ENCODE data around the gene CUBN. TPM values are rescaled to one million over a fixed set of nuclear protein-coding genes. Genes with fewer than 3 reads are reported as not detected.

Gene CUBN
- total RNA-seq, 1 donor from 2014 or later: 1.0 TPM

DNA sequence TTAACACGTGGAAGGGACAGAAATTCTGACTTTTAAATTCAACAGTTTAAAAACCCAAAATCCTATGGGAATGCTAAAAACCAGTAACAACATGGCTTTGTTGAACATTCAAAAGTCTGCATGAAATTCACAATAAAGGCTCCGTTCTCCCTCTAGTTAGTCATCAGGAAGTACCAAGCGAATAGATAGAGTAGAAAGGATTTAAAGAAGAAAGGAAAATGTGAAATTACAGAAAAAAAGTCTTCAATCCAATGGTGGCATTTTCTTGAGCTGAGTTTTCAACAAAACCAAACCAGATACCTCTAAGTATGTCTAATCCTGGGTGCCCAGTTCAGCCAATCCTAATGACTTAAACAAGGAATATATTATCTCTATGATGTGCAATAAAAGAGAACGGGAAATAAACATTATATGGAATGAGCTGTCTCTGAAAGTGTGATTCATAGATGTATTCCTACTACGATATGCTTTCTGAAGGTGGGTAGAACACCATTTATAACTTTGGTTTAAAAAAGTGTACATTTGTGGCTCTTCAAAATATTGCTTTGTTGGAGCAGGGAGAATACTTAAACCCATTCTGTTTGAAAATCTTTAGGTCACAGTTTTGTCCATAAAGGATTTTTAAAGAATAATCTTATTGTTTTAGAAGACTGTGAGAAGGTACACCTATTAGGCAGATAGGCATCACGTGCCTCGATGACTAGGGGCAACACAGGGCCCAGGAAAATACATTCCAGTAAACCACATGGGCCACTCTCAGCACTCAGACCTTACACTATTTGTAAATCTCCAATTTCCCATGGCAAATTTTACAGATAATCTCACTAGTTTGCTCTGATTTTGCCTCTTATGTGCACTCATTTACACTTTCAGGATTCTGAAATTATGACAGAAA, 87.7 kb downstream of the CUBN start:
- no peaks in the 10 kb centered on the region for H3K27me3 Mint-ChIP-seq
- H3K4me3 Mint-ChIP-seq: no peak overlapping the region
- H3K9me3 Mint-ChIP-seq: peaks cover 5% of the 10 kb centered on the region
- H3K4me1 Mint-ChIP-seq (ENCODE audit: unreplicated experiment): no peaks in the 10 kb centered on the region
- no peak for DNase-seq (ENCODE audit: extremely low spot score, unreplicated experiment)
- no peak for TF ChIP-seq CTCF (conservative IDR thresholded peaks at IDR 0.05)
- H3K27ac Mint-ChIP-seq: no peak overlapping the region
- H3K36me3 Mint-ChIP-seq: no peaks in the 10 kb centered on the region

GRCh38 chr10:17038627-17039026, 91.0 kb downstream of the CUBN start:
- Mint-ChIP-seq H3K27ac (no peak overlapping the region), H3K4me3 (no peak overlapping the region), H3K27me3 (no peaks in the 10 kb centered on the region), H3K36me3 (no peaks in the 10 kb centered on the region), H3K4me1 (ENCODE audit: unreplicated experiment) (no peaks in the 10 kb centered on the region), H3K9me3 (peaks cover 9% of the 10 kb centered on the region)
- no peak for TF ChIP-seq CTCF (conservative IDR thresholded peaks at IDR 0.05)
- no peak for DNase-seq (ENCODE audit: extremely low spot score, unreplicated experiment)

DNA sequence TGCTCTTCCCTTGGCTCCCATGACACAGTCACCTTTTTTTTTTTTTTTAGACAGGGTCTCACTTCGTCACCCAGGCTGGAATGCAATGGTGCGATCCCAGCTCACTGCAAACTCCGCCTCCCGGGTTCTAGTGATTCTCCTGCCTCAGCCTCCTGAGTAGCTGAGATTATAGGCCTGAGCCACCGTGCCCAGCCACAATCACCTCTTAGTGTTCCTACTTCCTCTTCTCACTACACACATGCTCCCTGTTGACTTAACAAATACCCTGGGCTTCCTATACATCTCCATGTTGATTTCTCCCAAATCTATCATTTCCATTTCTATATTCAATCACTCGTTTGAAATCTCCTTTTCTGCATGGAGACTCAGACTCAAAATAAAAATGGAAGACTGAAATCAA, 91.7 kb downstream of the CUBN start:
- peaks cover 4% of the 10 kb centered on the region for H3K4me1 Mint-ChIP-seq (ENCODE audit: unreplicated experiment)
- no peak for DNase-seq (ENCODE audit: extremely low spot score, unreplicated experiment)
- H3K36me3 Mint-ChIP-seq: no peaks in the 10 kb centered on the region
- TF ChIP-seq CTCF (conservative IDR thresholded peaks at IDR 0.05): no peak
- H3K4me3 Mint-ChIP-seq: no peak overlapping the region
- no peaks in the 10 kb centered on the region for H3K27me3 Mint-ChIP-seq
- H3K27ac Mint-ChIP-seq: no peak overlapping the region
- H3K9me3 Mint-ChIP-seq: peaks cover 9% of the 10 kb centered on the region

DNA sequence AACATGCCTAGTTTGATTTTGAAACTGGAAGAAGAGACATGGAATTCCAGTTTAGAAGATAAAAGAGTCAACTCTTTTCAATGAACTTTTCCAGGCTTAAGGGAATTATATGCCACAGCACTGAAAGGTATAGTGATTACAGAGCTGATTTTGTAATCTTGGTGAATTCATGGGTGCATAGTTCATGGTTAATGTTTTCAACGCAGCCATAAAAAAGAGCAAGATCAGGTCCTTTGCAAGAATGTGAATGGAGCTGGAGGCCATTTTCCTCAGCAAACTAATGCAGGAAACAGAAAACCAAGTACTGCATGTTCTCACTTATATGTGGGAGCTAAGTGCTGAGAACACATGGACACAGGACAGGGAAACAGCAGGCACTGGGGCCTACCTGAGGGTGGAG, 94.2 kb downstream of the CUBN start:
- Mint-ChIP-seq H3K27ac (no peak overlapping the region), H3K4me3 (no peak overlapping the region), H3K4me1 (ENCODE audit: unreplicated experiment) (peaks cover 13% of the 10 kb centered on the region), H3K36me3 (no peaks in the 10 kb centered on the region), H3K9me3 (peaks cover 9% of the 10 kb centered on the region), H3K27me3 (no peaks in the 10 kb centered on the region)
- TF ChIP-seq CTCF (conservative IDR thresholded peaks at IDR 0.05): no peak
- DNase-seq (ENCODE audit: extremely low spot score, unreplicated experiment): no peak

- TF ChIP-seq CTCF (conservative IDR thresholded peaks at IDR 0.05): no peak
- no peaks in the 10 kb centered on the region for H3K36me3 Mint-ChIP-seq
- H3K27me3 Mint-ChIP-seq: no peaks in the 10 kb centered on the region
- H3K4me1 Mint-ChIP-seq (ENCODE audit: unreplicated experiment): peaks cover 24% of the 10 kb centered on the region
- H3K9me3 Mint-ChIP-seq: peaks cover 4% of the 10 kb centered on the region
- no peak overlapping the region for H3K4me3 Mint-ChIP-seq
- H3K27ac Mint-ChIP-seq: no peak overlapping the region
- no peak for DNase-seq (ENCODE audit: extremely low spot score, unreplicated experiment)
Observed at GRCh38 chr10:17033529-17034260, 95.9 kb downstream of the CUBN start.
